GM18505 (cell line): ENCODE measurements around the gene RPA3.
"Not testable (repeated sequence)": the region's sequence is repeated elsewhere in the genome, so short reads cannot be mapped to it uniquely, and the experiment has no call there.

Experiments used
- ATAC-seq: cut with Tn5 transposase; IDR thresholded peaks from one replicate; pipeline ENCODE4 v1.9.1; 2021; ENCODE audit not compliant: unreplicated experiment
- POLR2A ChIP-seq: IDR thresholded peaks from 4 replicates; pipeline ENCODE4 v1.6.1; 2011; ENCODE audit warnings: borderline replicate concordance; ENCODE audit not compliant: insufficient read depth, insufficient read length; ENCODE audit errors: extremely low read depth

Gene RPA3

GRCh38 chr7:7670490-7670889 lies 47.9 kb downstream of the RPA3 start:
- TF ChIP-seq POLR2A: no peak
- no peak for ATAC-seq

DNA sequence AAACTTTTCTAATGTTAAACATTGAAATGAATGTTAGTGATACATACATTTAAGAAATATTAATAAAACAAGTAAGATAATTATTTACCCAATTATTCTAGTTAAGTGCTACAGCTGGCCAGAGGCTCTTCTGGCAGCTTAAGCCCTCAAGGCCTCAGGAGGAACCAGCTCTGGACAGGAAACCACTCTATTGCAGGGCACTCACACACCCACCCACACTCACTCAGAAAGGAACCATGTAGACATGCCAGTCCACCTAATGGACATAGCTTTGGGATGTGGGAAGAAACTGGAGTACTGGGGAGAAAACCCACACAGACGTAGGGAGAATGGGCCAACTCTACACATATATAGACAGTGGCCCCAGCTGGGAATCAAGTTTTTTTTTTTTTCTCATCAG lies 49.7 kb downstream of the RPA3 start:
- ATAC-seq: no peak
- no peak for TF ChIP-seq POLR2A

- no peak for TF ChIP-seq POLR2A
- no peak for ATAC-seq
Observed at GRCh38 chr7:7667187-7667586, 51.2 kb downstream of the RPA3 start.

GRCh38 chr7:7665031-7665430 lies 53.4 kb downstream of the RPA3 start:
- no peak for ATAC-seq
- no peak for TF ChIP-seq POLR2A

- no peak for ATAC-seq
- TF ChIP-seq POLR2A: no peak
Observed at GRCh38 chr7:7664291-7664690, 54.1 kb downstream of the RPA3 start.

DNA sequence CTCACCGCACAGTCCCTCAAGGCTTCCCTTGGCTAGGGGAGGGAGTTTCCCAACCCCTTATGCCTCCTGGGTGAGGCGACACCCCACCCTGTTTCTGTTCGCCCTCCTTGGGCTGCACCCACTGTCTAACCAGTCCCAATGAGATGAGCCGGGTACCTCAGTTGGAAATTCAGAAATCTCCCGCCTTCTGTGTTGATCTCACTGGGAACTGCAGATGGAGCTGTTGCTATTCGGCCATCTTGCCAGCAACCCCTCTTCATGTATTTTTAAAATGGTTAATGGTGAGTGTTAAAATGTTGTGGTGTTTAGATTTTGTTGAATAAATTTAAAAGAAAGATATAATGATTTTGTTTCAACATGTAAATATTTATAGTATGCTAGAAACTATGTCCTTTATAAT lies 55.9 kb downstream of the RPA3 start:
- no peak for TF ChIP-seq POLR2A
- no peak for ATAC-seq

DNA sequence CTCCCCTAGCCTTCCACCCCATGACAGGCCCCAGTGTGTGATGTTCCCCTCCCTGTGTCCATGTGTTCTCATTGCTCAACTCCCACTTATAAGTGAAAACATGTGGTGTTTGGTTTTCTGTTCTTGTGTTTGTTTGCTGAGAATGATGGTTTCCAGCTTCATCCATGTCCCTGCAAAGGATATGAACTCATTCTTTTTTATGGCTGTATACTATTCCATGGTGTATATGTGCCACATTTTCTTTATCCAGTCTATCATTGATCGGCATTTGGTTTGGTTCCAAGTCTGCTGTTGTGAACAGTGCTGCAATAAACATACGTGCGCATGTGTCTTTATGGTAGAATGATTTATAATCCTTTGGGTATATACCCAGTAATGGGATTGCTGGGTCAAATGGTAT lies 61.9 kb downstream of the RPA3 start:
- ATAC-seq: not testable (repeated sequence)

- no peak for TF ChIP-seq POLR2A
- no peak for ATAC-seq
Observed at GRCh38 chr7:7654964-7655715, 63.3 kb downstream of the RPA3 start.

DNA sequence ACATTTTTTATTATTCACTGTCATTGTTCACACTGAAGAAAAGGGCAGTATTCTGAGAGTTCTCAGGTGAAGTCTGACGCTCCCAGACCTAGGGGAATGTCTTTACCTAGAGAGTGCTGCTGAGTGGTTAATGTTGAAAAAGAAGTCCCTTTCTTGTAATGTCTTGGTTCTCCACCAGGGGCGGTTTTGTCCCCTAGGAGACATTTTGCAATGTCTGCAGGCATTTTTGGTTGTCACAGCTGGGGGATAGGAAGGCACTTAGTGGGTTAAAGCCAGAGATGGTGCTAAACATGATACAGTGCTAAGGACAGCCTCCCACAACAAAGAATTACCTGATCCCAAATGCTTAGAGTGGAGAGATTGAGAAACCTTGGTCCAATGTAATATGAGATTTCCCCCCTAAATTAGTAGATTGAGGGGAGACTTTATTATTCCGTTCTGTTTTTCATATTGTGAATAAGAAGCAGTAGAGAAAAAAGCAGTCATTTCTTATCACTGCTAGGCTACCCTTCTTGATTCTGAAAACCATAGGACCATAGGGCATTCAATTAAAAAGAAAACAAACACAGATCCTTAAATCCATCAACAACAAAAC lies 64.7 kb downstream of the RPA3 start:
- ATAC-seq: no peak
- no peak for TF ChIP-seq POLR2A

- TF ChIP-seq POLR2A: no peak
- no peak for ATAC-seq
Observed at GRCh38 chr7:7652798-7653540, 65.4 kb downstream of the RPA3 start.

DNA sequence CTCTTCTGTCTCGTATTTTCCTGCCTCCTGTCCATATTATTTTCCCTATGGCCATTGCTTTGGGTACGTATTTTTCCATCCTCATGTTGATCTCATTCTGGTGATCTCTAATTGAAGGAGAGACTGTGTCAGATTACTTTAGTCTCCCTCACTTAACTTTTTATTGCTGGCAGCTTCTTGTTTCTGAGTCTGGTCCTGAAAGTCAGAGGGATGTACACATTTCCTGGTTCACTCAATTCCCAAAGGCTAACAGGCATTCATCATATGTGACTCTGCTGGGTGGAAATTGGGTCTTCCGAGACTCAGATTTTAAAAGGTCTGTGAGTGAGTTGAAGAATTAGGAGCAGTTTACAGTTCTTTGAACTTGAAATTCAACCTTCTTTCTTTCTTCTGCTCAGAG lies 66.9 kb downstream of the RPA3 start:
- no peak for ATAC-seq
- TF ChIP-seq POLR2A: no peak

GRCh38 chr7:7650682-7651206 lies 67.7 kb downstream of the RPA3 start:
- ATAC-seq: no peak
- TF ChIP-seq POLR2A: no peak

GRCh38 chr7:7647495-7648036 lies 70.8 kb downstream of the RPA3 start:
- no peak for TF ChIP-seq POLR2A
- no peak for ATAC-seq
